Effector CD4-positive, alpha-beta T cell (primary cell): Measurements from ENCODE around the gene RASGRP4.
A peak's percentile ranks its signal among the peaks of the same experiment; 100 is the strongest.
"Not testable (repeated sequence)": the region's sequence is repeated elsewhere in the genome, so short reads cannot be mapped to it uniquely, and the experiment has no call there.

Source experiments
- DNase-seq: peaks from one replicate; pipeline ENCODE4 v3.0.0-alpha.2; 2020

Gene RASGRP4

DNA sequence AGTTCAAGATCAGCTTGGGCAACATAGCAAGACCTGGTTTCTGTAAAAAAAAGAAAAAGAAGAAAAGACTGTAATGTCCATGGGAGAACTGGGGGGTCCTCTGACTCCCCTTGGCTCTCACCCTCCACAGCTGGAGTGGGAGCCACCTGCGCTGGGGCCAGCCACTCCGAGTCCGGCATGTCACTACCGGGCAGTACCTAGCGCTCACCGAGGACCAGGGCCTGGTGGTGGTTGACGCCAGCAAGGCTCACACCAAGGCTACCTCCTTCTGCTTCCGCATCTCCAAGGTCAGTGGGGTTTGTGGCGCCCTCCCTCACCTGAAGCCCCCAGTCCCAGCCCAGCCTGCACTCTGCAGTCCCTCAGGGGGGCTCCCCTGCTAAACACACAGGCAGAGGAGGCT is 22.2 kb upstream of the RASGRP4 start:
- no peak for DNase-seq

DNA sequence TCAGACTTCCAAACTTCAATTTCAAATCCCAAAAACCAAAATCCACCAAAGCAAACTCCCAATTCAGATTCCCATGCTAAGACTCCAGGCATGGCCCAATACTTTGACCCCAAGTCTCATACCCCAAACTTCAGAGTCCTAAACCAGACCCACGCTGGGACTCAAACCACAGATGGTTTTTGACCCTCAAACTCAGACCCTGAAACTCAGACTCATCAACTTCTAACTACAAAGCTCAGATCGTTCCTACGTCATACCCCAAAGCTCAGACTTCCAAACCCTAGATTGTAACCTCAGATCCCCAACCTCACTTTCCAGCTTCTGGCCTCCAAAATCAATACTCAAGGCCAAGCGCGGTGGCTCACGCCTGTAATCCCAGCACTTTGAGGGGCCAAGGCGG is 19.3 kb upstream of the RASGRP4 start:
- DNase-seq = no peak

DNA sequence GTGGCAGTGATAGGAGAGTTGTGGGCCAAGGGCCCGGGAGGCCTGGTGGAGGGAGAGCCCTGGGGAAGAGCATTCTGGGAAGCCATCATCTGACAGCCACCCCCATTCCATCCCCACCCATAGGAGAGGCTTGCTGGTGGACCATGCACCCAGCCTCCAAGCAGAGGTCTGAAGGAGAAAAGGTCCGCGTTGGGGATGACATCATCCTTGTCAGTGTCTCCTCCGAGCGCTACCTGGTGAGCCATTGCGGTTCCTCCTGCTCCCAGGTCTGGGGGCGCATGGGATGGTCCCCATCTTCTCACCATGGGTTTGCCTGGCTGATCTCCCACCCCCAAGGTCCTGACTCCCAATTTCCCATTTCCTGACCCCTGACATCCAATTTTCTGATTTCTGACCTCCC is 18.0 kb upstream of the RASGRP4 start:
- no peak for DNase-seq

DNA sequence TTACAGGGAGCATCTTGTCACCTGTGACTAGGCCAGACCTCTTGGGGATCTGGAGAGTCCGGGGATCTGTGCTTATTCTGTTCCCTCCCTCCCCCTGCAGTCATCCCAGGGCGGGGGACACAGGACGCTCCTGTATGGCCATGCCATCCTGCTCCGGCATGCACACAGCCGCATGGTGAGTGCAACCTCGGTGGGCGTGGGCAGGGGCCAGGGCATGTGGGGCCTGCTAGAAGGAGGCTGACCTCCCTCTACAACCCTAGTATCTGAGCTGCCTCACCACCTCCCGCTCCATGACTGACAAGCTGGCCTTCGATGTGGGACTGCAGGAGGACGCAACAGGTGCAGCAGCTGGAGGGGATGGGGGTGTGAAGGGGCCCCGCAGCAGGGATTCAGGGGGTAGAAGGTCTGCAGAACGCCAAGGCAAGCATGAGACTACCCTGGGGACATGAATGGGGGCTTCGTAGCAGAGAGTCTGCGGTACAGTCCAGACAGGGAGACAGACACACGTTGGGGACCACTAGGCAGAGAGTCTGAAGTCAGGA is 17.5 kb upstream of the RASGRP4 start:
- no peak for DNase-seq

DNA sequence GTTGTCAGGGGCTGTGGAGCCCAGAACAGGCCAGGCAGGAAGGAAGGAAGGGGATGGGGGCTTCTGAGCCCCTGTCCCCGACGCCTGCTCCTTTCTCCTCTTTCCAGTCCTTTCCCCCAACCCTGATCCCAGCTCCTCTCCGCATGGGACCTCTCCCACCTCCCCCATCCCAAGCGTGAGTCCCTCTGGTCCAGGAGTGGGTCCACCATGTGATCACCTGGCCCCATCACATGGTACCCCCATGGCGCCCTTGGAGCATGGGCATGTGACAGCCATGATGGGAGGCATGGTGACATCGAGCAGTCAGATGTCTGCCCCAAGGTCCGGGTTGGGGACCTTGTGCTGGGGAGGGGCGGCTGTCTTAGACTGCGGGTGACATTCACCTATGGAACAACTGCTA is 16.7 kb upstream of the RASGRP4 start:
- DNase-seq = no peak

DNA sequence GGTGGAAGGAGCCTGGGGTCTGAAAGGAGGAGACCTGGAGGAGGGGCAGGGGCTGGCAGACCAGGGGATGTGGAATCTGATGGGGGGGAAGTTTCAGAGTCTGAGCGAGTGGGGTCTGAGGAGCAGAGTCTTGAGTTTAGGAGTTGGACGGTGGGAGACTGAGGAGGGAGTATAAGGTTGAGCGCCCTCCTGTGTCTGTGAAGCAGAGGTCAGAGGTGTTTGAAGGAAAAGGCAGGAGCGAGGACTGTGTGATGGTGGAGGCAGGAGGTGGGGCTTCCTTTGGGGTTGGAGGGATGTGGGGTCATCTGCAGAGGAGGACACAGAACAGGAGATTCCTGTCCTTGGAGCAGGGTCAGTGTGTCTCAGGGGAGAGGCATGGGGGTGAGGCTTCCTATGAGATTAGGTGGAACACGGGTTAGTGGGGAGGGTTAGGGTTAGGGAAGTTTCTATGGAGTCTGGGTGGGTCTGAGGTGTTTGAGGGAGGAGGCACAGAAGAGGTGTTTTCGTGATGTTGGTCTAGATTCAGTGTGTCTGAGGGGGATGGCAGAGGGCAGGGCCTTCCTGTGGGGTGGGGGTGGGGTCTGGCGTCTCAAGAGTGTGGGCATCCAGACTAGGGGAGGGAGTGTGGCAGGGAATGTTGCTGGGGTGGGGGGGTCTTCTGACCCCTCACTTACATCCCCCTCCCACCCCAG is 15.8 kb upstream of the RASGRP4 start:
- no peak for DNase-seq

DNA sequence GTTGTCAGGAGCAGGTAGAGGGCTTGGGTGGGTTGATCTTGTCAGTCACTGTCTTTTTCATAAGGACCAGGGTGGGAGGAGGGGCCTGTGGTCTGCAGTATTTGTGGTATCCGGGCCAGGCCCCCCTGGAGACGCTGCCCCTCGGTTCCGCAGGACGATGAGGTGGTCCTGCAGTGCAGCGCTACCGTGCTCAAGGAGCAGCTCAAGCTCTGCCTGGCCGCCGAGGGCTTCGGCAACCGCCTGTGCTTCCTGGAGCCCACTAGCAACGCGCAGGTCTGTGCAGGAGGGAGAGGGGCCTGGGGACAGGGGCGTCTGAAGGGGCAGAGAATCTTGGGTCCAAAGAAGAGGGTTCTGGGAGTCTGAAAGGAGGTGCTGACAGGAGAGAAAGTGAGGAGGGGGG is 14.6 kb upstream of the RASGRP4 start:
- no peak for DNase-seq

DNA sequence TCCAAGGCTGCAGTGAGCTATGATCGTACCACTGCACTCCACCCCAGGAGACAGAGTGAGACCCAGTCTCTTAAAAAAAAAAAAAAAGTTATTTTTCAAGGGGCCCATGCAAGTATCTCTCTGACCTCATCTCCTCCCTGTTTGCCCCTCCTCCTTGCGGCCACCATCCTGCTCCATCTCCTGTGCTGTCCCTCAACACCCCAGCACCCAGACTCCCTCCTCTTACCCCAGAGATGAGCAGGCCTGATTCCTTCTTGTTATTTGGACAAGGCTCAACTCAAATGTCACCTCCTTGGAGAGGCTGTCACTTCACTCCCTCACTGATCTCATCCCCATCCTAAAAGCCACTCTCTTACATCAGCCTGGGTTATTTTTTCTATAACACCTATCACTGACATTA is 11.9 kb upstream of the RASGRP4 start:
- no peak for DNase-seq

DNA sequence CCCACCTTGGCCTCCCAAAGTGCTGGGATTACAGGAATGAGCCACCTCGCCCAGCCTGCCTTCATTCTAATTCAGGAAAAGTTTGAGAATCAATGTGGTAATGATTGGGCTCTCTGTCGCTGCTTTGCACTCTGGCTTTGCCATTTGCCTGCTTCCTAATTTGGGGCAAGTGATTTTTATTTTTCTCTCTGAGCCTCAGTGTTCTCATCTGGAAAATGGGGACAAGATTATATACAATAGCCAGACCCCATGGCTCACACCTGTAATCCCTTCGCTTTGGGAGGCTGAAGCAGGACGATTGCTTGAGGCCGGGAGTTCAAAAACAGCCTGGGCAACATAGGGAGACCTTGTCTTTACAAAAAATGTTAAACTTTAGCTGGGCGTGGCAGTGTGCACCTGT is 11.3 kb upstream of the RASGRP4 start:
- no peak for DNase-seq

DNA sequence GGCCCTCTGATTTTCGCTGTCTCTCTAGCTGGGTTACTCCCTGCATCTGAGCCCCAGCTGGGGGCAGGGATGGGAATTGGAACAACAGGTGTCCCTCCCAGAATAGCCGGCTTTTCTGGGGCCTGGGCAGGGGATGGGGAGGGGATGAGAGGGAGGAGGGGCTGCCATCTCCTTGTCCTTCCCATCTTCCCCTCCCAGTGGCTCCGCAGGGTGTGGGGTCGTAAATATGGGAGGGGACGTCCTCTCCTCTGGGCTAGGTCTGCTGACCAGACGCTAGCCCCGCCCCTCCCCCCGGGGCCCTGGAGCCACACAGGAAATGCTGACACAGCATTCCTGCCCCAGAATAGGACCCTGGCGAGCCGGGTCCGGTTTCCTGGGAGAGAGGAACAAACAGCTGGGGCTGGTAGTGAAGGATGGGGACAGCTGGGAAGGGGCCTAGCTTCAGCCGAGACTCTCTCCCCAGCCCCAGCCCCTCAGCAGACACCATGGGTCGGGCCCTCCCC is 8.6 kb upstream of the RASGRP4 start:
- no peak for DNase-seq

DNA sequence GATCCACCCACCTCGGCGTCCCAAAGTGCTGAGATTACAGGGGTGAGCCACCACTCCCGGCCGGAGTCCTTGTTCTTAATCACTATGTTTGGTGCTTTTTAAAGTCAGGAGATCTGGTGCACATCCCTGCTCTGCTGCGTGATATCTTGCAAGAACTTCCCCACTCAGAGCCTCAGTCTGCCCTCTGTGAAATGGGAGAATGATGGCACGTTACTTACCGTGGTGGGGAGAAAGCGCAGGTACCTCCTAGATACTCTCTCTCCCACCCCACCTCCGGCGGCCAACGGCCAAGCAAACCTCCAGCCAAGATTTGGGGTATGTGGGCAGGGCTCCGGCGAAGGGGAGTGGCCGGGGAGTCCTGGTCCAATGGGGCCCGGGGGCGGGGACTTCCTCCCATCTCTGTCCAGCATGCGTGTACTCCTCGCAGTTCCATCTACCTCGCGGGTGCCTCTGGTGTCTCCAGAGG is 7.3 kb upstream of the RASGRP4 start, which contains the start of gene RYR1:
Gene RYR1 (plus strand): TSS at position 424 of the 466 bp plus-strand sequence. CDS start 139 bp downstream, outside the sequence.
- DNase-seq = no peak

DNA sequence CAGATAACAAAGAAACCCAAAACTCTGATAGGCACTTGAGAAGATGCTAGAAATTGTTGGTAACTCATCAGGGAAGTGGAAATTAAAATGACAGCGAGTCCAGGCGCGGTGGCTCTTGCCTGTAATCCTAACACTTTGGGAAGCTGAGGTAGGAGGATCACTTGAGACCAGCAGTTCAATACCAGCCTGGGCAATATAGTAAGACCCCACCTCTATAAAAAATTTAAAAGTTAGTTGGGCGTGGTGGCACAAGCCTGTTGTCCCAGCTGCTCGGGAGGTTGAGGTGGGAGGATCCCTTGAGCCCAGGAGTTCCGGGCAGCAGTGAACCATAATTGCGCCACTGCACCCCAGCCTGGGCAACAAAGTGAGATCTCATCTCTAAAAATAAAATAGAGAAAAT is 4.9 kb upstream of the RASGRP4 start:
- DNase-seq = no peak

DNA sequence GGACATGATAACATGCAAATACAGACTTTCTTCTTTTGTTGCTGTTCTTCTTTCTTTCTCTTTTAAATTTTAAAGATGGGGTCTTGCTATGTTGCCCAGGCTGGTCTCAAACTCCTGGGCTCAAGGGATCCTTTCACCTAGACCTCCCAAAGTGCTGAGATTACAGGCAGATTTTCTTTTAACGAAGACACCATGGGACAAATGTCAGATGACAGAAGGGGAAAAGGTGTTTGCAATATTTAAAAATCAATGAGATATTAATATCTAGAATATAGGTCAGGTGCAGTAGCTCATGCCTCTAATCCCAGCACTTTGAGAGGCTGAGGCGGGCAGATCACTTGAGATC is 3.8 kb upstream of the RASGRP4 start:
- no peak for DNase-seq

DNA sequence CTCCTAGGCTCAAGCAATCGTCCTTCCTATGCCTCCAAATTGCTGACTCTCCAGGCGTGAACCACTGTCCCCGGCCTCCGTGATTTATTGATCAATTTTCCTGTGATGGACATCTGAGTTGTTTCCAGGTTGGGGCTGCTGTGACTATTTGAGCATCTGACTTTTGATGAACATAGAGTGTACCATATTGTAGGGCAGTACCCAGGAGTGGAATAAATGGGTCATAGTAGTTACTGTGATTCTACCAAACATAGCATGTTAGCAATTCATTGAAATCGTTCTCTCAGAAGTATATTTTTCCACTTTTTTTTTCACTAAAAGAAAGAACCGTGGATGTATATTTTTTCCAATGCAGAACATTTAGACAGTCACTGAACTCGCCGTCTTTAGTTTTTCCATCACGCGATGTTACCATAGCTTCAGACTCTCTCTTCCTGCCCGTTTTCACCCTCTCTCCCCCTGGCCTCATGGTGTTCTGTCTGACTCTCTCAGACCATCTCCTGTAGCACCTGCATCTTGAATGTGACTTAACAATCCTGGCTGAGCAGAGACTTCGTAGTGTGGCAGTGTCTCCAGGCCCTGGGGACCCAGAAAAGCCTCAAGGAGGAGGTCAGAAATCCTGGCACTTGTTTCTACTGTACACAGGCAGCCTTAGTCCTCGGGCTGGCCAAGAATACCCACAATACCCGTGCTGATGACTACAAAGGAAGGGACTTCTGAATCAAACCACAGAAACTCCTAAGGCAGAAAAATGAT is 3.2 kb upstream of the RASGRP4 start:
- DNase-seq = no peak

DNA sequence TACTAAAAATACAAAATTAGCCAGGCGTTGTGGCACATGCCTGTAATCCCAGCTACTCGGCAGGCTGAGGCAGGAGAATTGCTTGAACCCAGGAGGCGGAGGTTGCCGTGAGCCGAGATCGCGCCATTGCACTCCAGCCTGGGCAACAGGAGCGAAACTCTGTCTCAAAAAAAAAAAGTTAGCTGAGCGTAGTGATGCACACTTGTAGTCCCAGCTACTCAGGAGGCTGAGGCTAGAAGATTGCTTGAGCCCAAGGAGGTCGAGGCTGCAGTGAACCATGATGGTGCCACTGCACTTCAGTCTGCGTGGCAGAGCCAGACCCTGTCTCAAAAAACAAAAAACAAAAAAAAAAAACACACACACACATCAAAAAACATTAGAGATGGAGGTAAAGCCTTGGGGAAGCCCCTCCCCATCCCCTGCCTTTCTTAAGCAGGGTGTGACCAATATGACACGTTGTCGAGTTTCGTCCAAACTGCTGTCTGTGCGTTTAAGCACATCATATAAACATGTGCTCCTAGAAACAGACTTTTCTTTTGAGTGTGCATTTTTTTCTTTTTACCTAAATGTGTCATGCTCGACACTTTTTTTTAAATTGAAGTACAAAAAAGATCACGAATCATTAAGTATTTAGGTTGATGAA is 1.1 kb upstream of the RASGRP4 start:
- DNase-seq = not testable (repeated sequence)

DNA sequence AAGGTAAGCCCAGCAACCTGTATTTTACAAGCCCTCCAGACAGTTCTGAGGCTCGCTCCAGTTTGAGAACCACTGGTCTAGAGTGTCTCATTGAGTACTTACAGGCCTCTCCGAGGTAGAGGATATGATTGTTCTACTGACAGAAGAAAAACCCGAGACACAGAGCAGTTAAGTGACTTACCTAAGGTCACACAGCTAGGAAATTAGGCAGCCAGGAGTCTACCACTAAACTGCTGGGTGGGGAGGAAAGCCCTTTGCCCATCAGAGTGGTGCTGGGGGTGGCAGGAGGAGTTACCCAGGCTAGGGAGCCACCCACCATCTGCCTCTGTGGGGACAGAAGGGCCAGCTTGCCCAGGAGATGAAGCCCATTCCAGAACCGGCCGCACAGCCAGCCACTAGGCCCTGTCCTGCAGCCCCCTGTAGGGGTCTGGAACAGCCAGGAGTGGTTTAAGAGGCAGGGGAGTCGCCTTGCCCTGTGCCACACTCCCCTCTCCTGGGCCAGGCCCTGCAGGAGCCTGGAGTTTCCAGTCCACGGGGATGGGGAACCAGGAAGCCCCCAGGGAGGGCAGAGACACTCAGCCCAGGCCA is 703 bp downstream of the RASGRP4 start:
- DNase-seq = no peak

DNA sequence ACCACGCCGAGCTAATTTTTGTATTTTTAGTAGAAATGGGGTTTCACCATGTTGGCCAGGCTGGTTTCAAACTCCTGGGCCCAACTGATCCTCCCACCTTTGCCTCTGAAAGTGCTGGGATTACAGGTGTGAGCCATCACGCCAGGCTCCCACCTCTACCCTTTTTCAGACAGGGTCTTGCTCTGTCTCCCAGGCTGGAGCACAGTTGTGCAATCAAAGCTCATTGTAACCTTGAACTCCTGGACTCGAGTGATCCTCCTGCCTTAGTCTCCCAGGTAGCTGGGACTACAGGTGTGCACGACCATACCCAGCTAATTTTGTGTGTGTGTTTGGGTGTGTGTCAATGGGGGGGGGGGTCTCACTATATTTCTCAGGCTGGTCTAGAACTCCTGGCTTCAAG is 1.7 kb downstream of the RASGRP4 start:
- DNase-seq = no peak

DNA sequence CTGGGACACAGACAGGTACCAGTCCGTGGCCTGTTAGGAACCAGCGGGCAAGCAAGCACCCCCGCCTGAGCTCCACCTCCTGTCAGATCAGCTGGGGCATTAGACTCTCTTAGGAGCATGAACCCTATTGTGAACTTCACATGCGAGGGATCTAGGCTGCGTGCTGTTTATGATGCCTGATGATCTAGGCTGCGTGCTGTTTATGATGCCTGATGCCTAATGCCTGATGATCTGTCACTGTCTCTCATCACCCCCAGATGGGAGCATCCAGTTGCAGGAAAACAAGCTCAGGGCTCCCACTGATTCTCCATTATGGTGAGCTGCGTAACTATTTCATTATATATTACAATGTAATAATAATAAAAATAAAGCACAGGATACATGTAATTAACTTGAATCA is 3.6 kb downstream of the RASGRP4 start:
- DNase-seq = no peak

DNA sequence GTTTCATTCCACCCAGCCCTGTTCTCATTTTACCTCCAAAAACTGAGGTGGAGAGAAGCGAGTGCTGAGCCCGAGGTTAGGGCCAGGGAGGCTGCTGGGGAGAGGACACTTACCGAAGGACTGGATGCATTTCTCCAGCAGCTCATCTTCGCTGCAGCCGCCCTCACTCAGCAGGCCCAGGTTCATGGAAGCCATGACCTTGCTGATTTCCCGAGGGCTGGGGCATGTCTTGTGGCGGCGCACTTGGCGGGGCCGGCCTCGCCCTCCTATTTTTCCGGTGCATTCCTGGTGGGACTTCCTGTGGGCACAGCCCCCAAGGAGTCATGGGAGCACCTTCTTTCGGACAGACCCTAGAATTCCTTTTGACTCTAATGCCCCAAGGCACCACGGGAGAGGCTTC is 4.2 kb downstream of the RASGRP4 start:
- no peak for DNase-seq

DNA sequence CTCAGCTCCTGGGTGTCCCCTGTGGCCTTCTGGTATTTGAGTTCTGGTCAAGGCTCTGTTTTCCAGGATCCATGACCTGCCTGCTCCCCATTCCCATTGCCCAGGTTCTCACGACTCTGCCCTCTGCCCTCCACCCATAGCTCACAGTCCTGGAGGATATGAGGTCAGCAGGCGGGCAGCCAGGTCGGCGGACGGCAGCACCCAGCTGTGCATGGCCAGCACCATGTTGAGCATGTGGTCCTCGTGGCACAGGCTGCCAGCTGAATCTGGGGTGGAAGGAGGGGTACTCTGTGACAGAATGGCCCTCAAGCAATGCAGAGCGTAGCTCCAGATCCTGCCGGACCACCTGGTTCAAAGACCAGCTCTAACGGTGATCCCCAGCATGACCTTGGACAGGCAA is 5.1 kb downstream of the RASGRP4 start:
- no peak for DNase-seq

DNA sequence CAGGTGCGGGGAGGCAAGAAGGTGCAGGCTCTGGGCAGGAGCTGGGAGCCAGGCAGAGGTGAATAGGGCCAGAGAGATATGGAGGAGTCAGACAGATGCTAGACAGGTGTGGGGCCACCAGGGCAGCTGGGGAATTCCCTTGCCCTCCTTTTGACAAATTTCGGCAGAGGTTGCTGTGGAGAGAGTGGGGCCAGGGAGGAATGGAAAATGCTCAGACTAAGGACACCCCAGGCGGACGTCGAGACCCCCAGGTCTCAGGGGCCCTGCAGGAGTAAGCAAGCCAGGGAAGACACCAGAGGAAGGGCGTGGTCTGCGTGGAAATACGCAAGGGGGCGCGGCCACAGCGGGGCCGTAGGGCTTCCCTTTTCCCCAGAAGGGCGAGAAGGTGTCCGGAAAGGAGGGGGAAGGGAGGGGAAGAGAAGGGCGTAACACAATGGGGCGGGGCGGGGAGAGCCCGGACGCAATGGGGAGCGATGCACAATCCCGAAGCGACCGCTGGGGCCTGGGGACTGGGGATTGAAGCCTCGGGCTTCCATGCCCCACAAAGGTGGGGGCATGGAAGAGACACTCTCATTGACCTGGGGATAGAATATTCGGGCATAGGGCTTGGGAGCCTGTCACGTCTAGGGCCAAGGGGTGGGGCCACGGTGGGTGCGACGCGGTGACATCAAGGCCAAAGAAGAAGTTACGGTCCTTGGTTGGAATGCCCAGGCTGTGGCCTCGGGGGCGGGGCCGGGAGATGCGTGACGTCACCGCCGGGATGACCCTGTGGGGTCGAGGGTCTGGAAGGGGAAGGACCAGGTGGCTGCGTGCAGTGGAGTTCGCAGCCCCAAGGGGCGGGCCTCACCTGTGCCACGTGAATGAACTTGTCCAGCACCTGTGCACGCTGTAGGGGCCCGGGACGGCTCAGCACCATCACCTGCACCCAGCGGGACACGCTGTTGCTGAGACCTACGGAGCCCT is 8.2 kb downstream of the RASGRP4 start:
- peak; percentile 13 for DNase-seq

DNA sequence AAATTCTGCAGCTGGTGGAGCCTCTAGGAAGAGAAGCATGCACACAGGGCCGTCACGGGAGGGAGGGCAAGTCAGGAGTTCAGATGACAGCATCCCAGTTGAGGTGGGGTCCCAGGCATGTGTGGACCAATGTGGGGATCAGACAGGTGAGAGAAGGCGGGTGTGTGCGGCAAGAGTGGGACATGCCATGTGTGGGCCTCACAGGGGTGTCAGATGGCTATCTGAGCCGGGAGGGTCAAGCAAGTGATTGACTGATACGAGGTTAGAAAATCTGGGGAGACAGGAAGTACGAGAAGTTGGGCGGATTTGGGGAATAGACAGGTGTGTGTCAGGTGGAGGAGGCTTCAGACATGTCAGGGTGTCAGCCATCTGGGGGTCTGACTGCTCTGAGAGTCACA is 8.9 kb downstream of the RASGRP4 start:
- DNase-seq = no peak
